HG03095 (cell line): ENCODE data around the gene TSHZ1.

Experiments used
- ATAC-seq: cut with Tn5 transposase; IDR thresholded peaks from one replicate; pipeline ENCODE4 v1.9.1; 2021; ENCODE audit warnings: moderate library complexity; ENCODE audit not compliant: unreplicated experiment

The TSHZ1 gene

GRCh38 chr18:75241705-75242104 is 31.1 kb downstream of the TSHZ1 start:
- ATAC-seq: no peak

GRCh38 chr18:75244351-75245313 is 34.0 kb downstream of the TSHZ1 start:
- ATAC-seq: no peak

GRCh38 chr18:75246721-75247610 is 36.4 kb downstream of the TSHZ1 start:
- ATAC-seq: no peak

GRCh38 chr18:75247611-75248421 is 37.2 kb downstream of the TSHZ1 start:
- ATAC-seq: no peak

- ATAC-seq: no peak
Measured at GRCh38 chr18:75248426-75249174, 38.0 kb downstream of the TSHZ1 start.

- no peak for ATAC-seq
Measured at GRCh38 chr18:75249175-75249518, 38.5 kb downstream of the TSHZ1 start.

GRCh38 chr18:75249672-75250470 is 39.3 kb downstream of the TSHZ1 start:
- ATAC-seq: no peak

- ATAC-seq: no peak
Measured at GRCh38 chr18:75250471-75250821, 39.8 kb downstream of the TSHZ1 start.

- no peak for ATAC-seq
Measured at GRCh38 chr18:75251466-75251865, 40.9 kb downstream of the TSHZ1 start.

- ATAC-seq: no peak
Measured at GRCh38 chr18:75252136-75252535, 41.5 kb downstream of the TSHZ1 start.

- ATAC-seq: no peak
Measured at GRCh38 chr18:75253043-75253442, 42.4 kb downstream of the TSHZ1 start.

GRCh38 chr18:75253784-75254183 is 43.2 kb downstream of the TSHZ1 start:
- no peak for ATAC-seq

GRCh38 chr18:75255094-75255493 is 44.5 kb downstream of the TSHZ1 start:
- ATAC-seq: no peak

- no peak for ATAC-seq
Measured at GRCh38 chr18:75256376-75256775, 45.8 kb downstream of the TSHZ1 start.

GRCh38 chr18:75257605-75258004 is 47.0 kb downstream of the TSHZ1 start:
- ATAC-seq: no peak

- peak; percentile 85 for ATAC-seq
Measured at GRCh38 chr18:75261430-75262223, 51.0 kb downstream of the TSHZ1 start.

- no peak for ATAC-seq
Measured at GRCh38 chr18:75262511-75262910, 51.9 kb downstream of the TSHZ1 start.

- no peak for ATAC-seq
Measured at GRCh38 chr18:75264195-75264594, 53.6 kb downstream of the TSHZ1 start.
